GM19351 (cell line): ENCODE results near the gene ARHGAP30.
"Not testable (repeated sequence)": the region's sequence is repeated elsewhere in the genome, so short reads cannot be mapped to it uniquely, and the experiment has no call there.

ENCODE experiments used
- ATAC-seq: cut with Tn5 transposase; IDR thresholded peaks from one replicate; pipeline ENCODE4 v1.9.1; 2021; ENCODE audit warnings: mild to moderate bottlenecking, moderate library complexity; ENCODE audit not compliant: unreplicated experiment

Gene ARHGAP30, protein sequence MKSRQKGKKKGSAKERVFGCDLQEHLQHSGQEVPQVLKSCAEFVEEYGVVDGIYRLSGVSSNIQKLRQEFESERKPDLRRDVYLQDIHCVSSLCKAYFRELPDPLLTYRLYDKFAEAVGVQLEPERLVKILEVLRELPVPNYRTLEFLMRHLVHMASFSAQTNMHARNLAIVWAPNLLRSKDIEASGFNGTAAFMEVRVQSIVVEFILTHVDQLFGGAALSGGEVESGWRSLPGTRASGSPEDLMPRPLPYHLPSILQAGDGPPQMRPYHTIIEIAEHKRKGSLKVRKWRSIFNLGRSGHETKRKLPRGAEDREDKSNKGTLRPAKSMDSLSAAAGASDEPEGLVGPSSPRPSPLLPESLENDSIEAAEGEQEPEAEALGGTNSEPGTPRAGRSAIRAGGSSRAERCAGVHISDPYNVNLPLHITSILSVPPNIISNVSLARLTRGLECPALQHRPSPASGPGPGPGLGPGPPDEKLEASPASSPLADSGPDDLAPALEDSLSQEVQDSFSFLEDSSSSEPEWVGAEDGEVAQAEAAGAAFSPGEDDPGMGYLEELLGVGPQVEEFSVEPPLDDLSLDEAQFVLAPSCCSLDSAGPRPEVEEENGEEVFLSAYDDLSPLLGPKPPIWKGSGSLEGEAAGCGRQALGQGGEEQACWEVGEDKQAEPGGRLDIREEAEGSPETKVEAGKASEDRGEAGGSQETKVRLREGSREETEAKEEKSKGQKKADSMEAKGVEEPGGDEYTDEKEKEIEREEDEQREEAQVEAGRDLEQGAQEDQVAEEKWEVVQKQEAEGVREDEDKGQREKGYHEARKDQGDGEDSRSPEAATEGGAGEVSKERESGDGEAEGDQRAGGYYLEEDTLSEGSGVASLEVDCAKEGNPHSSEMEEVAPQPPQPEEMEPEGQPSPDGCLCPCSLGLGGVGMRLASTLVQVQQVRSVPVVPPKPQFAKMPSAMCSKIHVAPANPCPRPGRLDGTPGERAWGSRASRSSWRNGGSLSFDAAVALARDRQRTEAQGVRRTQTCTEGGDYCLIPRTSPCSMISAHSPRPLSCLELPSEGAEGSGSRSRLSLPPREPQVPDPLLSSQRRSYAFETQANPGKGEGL

GRCh38 chr1:161069731-161070270, at the start of gene ARHGAP30:
ARHGAP30 (minus strand) TSS chr1:161069891; CDS start chr1:161069624, 267 bp downstream.
- ATAC-seq: peak; percentile 90

DNA sequence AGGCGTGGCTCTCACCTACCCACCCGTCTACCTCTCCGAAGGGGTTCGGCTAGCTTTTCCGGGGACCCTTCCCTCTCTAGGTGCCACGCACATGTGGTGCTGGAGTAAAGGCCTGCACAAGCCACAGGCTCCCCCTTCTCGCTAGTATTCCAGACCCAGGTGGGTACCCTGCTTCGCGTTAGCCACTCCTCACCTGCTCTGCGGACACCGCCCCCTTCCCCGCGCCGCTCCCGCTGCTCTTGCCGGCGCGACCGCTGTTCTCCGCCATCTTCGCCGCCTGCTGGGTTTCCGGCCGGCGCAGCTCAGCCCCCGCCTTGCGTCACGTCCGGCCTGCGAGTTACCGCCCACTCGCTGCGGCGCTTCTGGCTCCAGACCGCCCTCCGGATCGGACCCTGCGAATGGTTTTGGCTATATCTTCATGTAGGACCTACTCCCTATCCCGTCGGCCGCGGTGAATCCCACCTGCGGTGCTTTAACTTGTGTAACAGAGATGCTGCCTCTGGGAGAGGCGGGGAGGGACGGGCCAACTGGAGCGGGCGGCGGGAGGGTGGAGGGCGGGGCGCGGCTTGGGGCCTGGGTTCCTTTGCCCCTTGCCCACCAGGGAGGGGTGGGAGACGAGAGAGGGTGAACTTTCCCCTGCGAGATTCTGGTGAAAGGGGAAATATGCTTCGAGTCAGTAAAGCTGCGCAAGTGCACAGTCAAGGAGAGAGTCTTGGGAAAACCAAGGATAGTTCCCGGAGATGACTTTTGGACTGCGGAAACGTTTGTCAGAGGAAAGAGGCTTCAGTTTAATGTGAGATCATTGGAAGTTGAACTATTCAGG, 48.3 kb upstream of the ARHGAP30 start, which contains the start of the genes NIT1 and PFDN2:
NIT1 (plus strand) TSS at position 347 of the 823 bp plus-strand sequence; CDS start at position 419, 72 bp downstream.
PFDN2 (minus strand) TSS at position 279 of the 823 bp plus-strand sequence; CDS start at position 268, 11 bp downstream.
- ATAC-seq: peak; percentile 79

GRCh38 chr1:161115961-161116360, 46.3 kb upstream of the ARHGAP30 start:
- ATAC-seq: not testable (repeated sequence)

- no peak for ATAC-seq
These were observed 45.5 kb upstream of the ARHGAP30 start for GRCh38 chr1:161115132-161115711.

DNA sequence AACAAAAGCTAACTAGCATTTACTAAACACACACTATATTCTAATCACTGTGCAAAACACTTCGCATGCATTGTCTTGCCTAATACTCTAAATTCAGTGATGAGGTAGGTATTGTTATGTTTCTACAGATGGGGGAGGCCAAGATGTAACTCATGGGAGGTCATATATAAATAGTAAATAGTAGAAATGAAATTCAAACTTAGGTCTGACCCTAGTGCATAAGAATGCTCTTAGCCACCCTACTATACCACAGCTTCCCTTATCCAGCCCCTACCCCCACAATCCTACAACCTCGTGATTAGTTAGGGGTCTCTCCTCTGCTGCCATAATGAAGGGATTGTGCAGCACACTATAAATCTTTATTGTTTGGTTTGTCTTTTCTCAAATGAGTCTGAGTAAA, 44.9 kb upstream of the ARHGAP30 start:
- ATAC-seq: no peak

DNA sequence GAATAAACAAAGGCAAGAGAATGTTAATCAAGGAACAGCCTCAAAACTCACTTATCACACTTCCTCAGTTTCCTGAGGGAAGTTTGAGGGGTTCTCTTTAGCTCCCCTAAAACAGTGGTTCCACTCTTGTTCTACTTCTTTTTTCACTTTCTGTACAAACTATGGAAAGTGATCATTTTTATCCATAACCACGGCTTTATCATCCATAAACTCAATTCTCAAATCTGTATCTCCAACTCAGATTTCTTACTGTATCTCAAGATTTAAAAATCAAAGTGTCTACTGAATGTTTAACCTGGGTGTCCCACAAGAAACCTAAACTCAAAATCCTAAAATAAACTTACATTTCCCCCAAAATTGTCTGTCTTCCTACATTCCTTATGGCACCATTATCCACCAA, 44.2 kb upstream of the ARHGAP30 start:
- ATAC-seq: no peak

- ATAC-seq: no peak
These were observed 41.8 kb upstream of the ARHGAP30 start for GRCh38 chr1:161111527-161111926.

GRCh38 chr1:161111117-161111516, 41.4 kb upstream of the ARHGAP30 start:
- ATAC-seq: no peak

- ATAC-seq: no peak
These were observed 36.7 kb upstream of the ARHGAP30 start for GRCh38 chr1:161106431-161106830.

GRCh38 chr1:161100556-161100955, 30.9 kb upstream of the ARHGAP30 start:
- ATAC-seq: no peak

DNA sequence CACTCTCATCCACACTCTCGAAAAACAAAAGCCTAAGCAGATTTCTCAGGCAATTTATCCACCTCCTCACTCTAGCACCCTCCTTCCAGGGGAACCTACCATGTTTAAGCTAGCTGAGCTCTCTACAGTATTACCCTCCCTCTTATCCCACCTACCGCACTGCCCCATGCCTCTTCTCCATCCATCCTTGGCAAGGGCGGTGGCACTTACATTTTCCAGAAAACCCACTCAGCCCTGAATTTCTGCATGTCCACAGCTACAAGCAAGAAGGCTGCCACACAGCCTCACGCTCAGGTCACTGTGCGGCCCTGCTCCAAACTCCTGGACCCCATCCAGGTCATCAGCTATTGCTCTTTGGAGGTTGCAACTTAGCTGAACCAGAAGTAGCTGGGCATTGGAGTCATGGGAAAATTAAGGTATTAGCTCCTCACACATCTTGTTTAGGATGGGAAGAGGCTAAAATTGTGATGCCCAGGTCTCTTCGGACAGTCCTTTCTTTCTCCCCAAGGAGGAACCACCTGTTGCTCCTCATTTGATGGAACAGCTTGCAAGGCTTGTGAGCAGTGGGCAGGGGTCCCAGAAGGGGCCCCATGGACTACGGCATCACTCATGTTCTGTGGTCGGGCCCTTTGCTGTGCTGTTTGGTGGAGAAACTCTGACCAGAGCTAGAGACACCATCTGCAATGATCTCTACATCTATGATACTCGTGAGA, 29.6 kb upstream of the ARHGAP30 start:
- no peak for ATAC-seq

- peak; percentile 78 for ATAC-seq
These were observed 28.7 kb upstream of the ARHGAP30 start, which contains the start of gene KLHDC9 for GRCh38 chr1:161098210-161099068. KLHDC9 (plus strand) TSS chr1:161098361; CDS start chr1:161098536, 175 bp downstream.

DNA sequence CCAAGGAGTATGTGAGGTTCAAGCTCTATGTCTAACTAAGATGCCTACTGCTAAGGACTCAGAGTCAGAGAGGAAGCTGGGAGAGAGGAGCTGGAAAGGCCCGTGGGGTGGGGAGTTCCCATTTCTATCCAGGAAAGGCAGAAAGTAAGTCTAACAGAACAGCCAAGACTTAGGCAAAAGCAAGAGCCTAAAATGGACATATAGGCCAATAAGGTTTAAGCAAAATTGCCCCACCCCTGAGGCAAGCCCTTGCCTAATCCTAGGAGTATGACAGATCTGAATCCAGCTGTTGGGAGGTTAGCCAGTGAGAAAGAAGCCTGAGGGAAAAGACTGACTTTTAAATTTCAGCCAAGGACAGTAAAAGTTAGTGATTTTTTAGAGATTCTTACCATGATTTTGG, 26.8 kb upstream of the ARHGAP30 start:
- ATAC-seq: no peak

- ATAC-seq: peak; percentile 44
These were observed 26.3 kb upstream of the ARHGAP30 start for GRCh38 chr1:161096015-161096414.

GRCh38 chr1:161095230-161095629, 25.5 kb upstream of the ARHGAP30 start:
- ATAC-seq: no peak

DNA sequence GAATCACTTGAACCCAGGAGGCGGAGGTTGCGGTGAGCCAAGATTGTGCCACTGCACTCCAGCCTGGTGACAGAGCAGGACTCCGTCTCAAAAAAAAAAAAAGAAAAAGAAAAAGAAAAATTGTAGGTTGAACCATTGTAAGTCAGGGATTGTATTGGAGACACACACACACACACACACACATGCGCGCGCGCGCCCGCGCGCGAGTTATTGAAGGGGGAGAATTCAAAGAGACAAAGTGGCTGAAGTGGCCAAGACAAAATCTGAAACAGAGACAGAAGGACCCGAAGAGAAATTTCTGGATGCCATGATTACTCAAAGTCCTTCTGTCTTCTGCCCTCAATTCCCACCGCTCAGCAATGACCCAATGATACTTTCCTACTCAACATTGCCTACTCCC, 24.8 kb upstream of the ARHGAP30 start:
- ATAC-seq: no peak

GRCh38 chr1:161092621-161093028, 22.9 kb upstream of the ARHGAP30 start:
- ATAC-seq: no peak
